ENCODE results near the gene NCKAP1. TPM values are rescaled to one million over a fixed set of nuclear protein-coding genes. Genes with fewer than 3 reads are reported as not detected.
A peak's percentile ranks its signal among the peaks of the same experiment; 100 is the strongest.

NCKAP1 gene
- total RNA-seq, 1 donor from 2014 or later: 116 TPM

- H3K9me3 Mint-ChIP-seq (ENCODE audit: unreplicated experiment): peaks cover 9% of the 10 kb centered on the region
- DNase-seq: no peak
- H3K4me1 Mint-ChIP-seq (ENCODE audit: low read depth, unreplicated experiment): peaks cover 26% of the 10 kb centered on the region
- peaks cover 6% of the 10 kb centered on the region for H3K27me3 Mint-ChIP-seq (ENCODE audit: unreplicated experiment)
- H3K27ac Mint-ChIP-seq (ENCODE audit: unreplicated experiment): peak overlapping the region; percentile 93
- TF ChIP-seq, protein P1, sequence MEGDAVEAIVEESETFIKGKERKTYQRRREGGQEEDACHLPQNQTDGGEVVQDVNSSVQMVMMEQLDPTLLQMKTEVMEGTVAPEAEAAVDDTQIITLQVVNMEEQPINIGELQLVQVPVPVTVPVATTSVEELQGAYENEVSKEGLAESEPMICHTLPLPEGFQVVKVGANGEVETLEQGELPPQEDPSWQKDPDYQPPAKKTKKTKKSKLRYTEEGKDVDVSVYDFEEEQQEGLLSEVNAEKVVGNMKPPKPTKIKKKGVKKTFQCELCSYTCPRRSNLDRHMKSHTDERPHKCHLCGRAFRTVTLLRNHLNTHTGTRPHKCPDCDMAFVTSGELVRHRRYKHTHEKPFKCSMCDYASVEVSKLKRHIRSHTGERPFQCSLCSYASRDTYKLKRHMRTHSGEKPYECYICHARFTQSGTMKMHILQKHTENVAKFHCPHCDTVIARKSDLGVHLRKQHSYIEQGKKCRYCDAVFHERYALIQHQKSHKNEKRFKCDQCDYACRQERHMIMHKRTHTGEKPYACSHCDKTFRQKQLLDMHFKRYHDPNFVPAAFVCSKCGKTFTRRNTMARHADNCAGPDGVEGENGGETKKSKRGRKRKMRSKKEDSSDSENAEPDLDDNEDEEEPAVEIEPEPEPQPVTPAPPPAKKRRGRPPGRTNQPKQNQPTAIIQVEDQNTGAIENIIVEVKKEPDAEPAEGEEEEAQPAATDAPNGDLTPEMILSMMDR (IDR thresholded peaks at IDR 0.05; ENCODE audit: partially characterized antibody, unreplicated experiment): no peak
- H3K36me3 Mint-ChIP-seq (ENCODE audit: unreplicated experiment): no peaks in the 10 kb centered on the region
- H3K4me3 Mint-ChIP-seq (ENCODE audit: unreplicated experiment): peak overlapping the region; percentile 84
Measured at GRCh38 chr2:183035954-183036669, 2.1 kb downstream of the NCKAP1 start.

- H3K4me3 Mint-ChIP-seq (ENCODE audit: unreplicated experiment): peak overlapping the region; percentile 84
- H3K27me3 Mint-ChIP-seq (ENCODE audit: unreplicated experiment): peaks cover 6% of the 10 kb centered on the region
- H3K36me3 Mint-ChIP-seq (ENCODE audit: unreplicated experiment): no peaks in the 10 kb centered on the region
- TF ChIP-seq, protein P1 (IDR thresholded peaks at IDR 0.05; ENCODE audit: partially characterized antibody, unreplicated experiment): no peak
- no peak for DNase-seq
- peaks cover 9% of the 10 kb centered on the region for H3K9me3 Mint-ChIP-seq (ENCODE audit: unreplicated experiment)
- peak overlapping the region; percentile 93 for H3K27ac Mint-ChIP-seq (ENCODE audit: unreplicated experiment)
- H3K4me1 Mint-ChIP-seq (ENCODE audit: low read depth, unreplicated experiment): peaks cover 26% of the 10 kb centered on the region
Measured at GRCh38 chr2:183035298-183035953, 2.8 kb downstream of the NCKAP1 start.

- Mint-ChIP-seq H3K4me1 (ENCODE audit: low read depth, unreplicated experiment) (peaks cover 27% of the 10 kb centered on the region), H3K27me3 (ENCODE audit: unreplicated experiment) (peaks cover 6% of the 10 kb centered on the region), H3K36me3 (ENCODE audit: unreplicated experiment) (no peaks in the 10 kb centered on the region), H3K9me3 (ENCODE audit: unreplicated experiment) (peaks cover 9% of the 10 kb centered on the region), H3K27ac (ENCODE audit: unreplicated experiment) (no peak overlapping the region), H3K4me3 (ENCODE audit: unreplicated experiment) (peak overlapping the region; percentile 84)
- TF ChIP-seq, protein P1 (IDR thresholded peaks at IDR 0.05; ENCODE audit: partially characterized antibody, unreplicated experiment): no peak
- DNase-seq: no peak
Measured at GRCh38 chr2:183034806-183035205, 3.5 kb downstream of the NCKAP1 start.

DNA sequence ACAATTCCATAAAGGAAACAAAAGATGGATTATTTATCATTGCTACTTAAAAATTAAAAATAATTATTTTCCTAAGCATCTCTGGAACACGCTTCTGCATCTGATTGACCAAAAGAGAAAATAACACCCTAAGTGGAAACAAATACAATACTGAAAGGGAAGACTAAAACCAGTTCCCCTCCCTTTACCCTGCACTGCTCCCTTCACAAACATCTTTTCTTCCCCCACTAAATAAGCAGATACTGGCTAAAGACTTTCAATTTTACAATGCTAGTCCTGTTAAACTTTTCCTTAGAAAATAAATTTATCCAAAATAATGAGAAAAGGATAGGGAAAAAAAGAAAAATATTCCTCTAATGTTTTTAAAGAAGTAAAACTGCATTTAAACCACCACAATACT lies 4.3 kb downstream of the NCKAP1 start:
- TF ChIP-seq, protein P1 (IDR thresholded peaks at IDR 0.05; ENCODE audit: partially characterized antibody, unreplicated experiment): no peak
- H3K36me3 Mint-ChIP-seq (ENCODE audit: unreplicated experiment): no peaks in the 10 kb centered on the region
- H3K4me3 Mint-ChIP-seq (ENCODE audit: unreplicated experiment): no peak overlapping the region
- peaks cover 4% of the 10 kb centered on the region for H3K27me3 Mint-ChIP-seq (ENCODE audit: unreplicated experiment)
- no peak overlapping the region for H3K27ac Mint-ChIP-seq (ENCODE audit: unreplicated experiment)
- DNase-seq: no peak
- peaks cover 29% of the 10 kb centered on the region for H3K4me1 Mint-ChIP-seq (ENCODE audit: low read depth, unreplicated experiment)
- peaks cover 8% of the 10 kb centered on the region for H3K9me3 Mint-ChIP-seq (ENCODE audit: unreplicated experiment)
